K562 (cell line): ENCODE results near the gene PRKCG. TPM values are rescaled to one million over a fixed set of nuclear protein-coding genes. Genes with fewer than 3 reads are reported as not detected.
A peak's percentile ranks its signal among the peaks of the same experiment; 100 is the strongest.

Source experiments
- ASH1L ChIP-seq: fragments of 450-650 bp; IDR thresholded peaks from 2 replicates; pipeline ENCODE4 v1.6.1; 2018; ENCODE audit warnings: borderline replicate concordance, mild to moderate bottlenecking, low read depth; ENCODE audit not compliant: partially characterized antibody
- ATF6 ChIP-seq: sonication (generic); formaldehyde crosslinking; IDR thresholded peaks from 2 replicates; pipeline ENCODE4 v1.4.0; 2020; ENCODE audit warnings: mild to moderate bottlenecking, missing genetic modification reagents
- HDAC2 ChIP-seq: fragments of 450-650 bp; IDR thresholded peaks from 2 replicates; pipeline ENCODE4 v1.6.1; 2016; ENCODE audit warnings: mild to moderate bottlenecking
- HNRNPH1 ChIP-seq: fragments of 200-400 bp; formaldehyde crosslinking; optimal IDR thresholded peaks from 2 replicates; pipeline ENCODE3; 2017; ENCODE audit warnings: low read depth, mild to moderate bottlenecking, low read length, moderate library complexity
- NFATC3 ChIP-seq: fragments of 450-650 bp; IDR thresholded peaks from 2 replicates; pipeline ENCODE4 v1.6.1; 2017; ENCODE audit warnings: mild to moderate bottlenecking
- NR1H2 ChIP-seq: sonication (generic); formaldehyde crosslinking; IDR thresholded peaks from 2 replicates; pipeline ENCODE4 v1.4.0; 2020; ENCODE audit warnings: mild to moderate bottlenecking, missing genetic modification reagents
- STAG1 ChIP-seq: sonication (generic); formaldehyde crosslinking; IDR thresholded peaks from 2 replicates; pipeline ENCODE4 v1.5.0; 2020; ENCODE audit warnings: missing genetic modification reagents, borderline replicate concordance
- ZBTB34 ChIP-seq: fragments of 250-450 bp; sonication (Bioruptor Pico); IDR thresholded peaks from 2 replicates; pipeline ENCODE4 v1.8.0; 2021; ENCODE audit warnings: mild to moderate bottlenecking, moderate library complexity
- ZNF444 ChIP-seq: fragments of 250-450 bp; sonication (Bioruptor Pico); IDR thresholded peaks from 2 replicates; pipeline ENCODE4 v1.4.0; 2020; ENCODE audit warnings: mild to moderate bottlenecking, moderate library complexity
- ZNF445 ChIP-seq: fragments of 250-450 bp; sonication (Bioruptor Pico); IDR thresholded peaks from 2 replicates; pipeline ENCODE4 v1.4.0; 2020; ENCODE audit warnings: low read depth, mild to moderate bottlenecking, moderate library complexity
- polyA plus RNA-seq, 8 experiments: library from polyadenylated mRNA; depleted of rRNA in 4 of 8; stranded (reverse) in 5 of 8; unstranded in 3 of 8; fragments of >200 nt; fragmentation: Nextera tagmentation in 2 of 8; fragmentation: Illumina TruSeq in 1 of 8; extraction: Ambion mirVana in 2 of 8; extraction: Trizol in 1 of 8; gene quantifications; 2 replicates each; pipeline versions ENCODE4 v1.2.1 to v1.2.3, GENCODE V29; 2011 to 2014; ENCODE audit warnings: inconsistent platforms in 1 of 8, missing spikeins in 1 of 8
- total RNA-seq, 7 experiments: library from RNA; depleted of rRNA in 6 of 7; stranded (reverse); fragments of >200 nt in 6 of 7; fragmentation: Illumina TruSeq in 2 of 7; extraction: Trizol in 2 of 7; gene quantifications; 2 replicates each; pipeline versions ENCODE4 v1.2.1 to v1.2.3, GENCODE V29; 2011 to 2021; ENCODE audit warnings: low replicate concordance in 1 of 7

PRKCG gene
- total and polyA plus RNA-seq, 9 of the 15 experiments (the other 6 are each of a cell fraction or from before 2014, with no cell fraction given): not detected

GRCh38 chr19:53897459-53897858 lies 15.5 kb downstream of the PRKCG start (continued):
- TF ChIP-seq ZBTB34 (CRISPR knock-in tag) (no peak), ZNF444 (CRISPR knock-in tag) (no peak), HDAC2 (0 out of 2 replicates have a peak, but pooled peaks have one; percentile 50), STAG1 (CRISPR knock-in tag) (no peak), NR1H2 (CRISPR knock-in tag) (no peak), ZNF445 (CRISPR knock-in tag) (no peak), ASH1L (no peak), ATF6 (CRISPR knock-in tag) (no peak), NFATC3 (no peak), HNRNPH1 (no peak)
